Measurements from ENCODE around the gene HBM. TPM values are rescaled to one million over a fixed set of nuclear protein-coding genes. Genes with fewer than 3 reads are reported as not detected.
"Not testable (repeated sequence)": the region's sequence is repeated elsewhere in the genome, so short reads cannot be mapped to it uniquely, and the experiment has no call there.

The HBM gene
- total RNA-seq, 1 experiment from 2014 or later: not detected

- no TSS peak for BruUV-seq (replicated peaks)
- ChIA-PET CTCF (no interaction called here), POLR2A (ENCODE audit: unreplicated experiment) (interaction anchor here (0.6 kb wide), 1 partner anchor 61 kb away, joined by 7 read pairs; no protein-coding TSS in a partner anchor)
- TF ChIP-seq EZH2 (IDR thresholded peaks at IDR 0.05; ENCODE audit: low read depth) (no peak), CTCF (conservative IDR thresholded peaks at IDR 0.05) (no peak)
- Histone ChIP-seq H3K4me2 (no peak overlapping the region), H3K79me2 (ENCODE audit: low read depth) (no peaks in the 10 kb centered on the region; the same call in 1 of the 2 replicates), H3F3A (ENCODE audit: insufficient read depth, low read depth) (peaks cover 8% of the 10 kb centered on the region), H3K4me3 (no peak overlapping the region), H3K36me3 (ENCODE audit: low read depth) (peaks cover 10% of the 10 kb centered on the region; the same call in 1 of the 2 replicates), H3K27ac (no peak overlapping the region), H3K27me3 (ENCODE audit: insufficient read depth, low read depth) (no peaks in the 10 kb centered on the region), H4K20me1 (ENCODE audit: insufficient read depth) (peaks cover 29% of the 10 kb centered on the region), H2AFZ (no peak overlapping the region), H3K9me2 (ENCODE audit: insufficient read depth) (no peaks in the 10 kb centered on the region), H3K4me1 (replicated peaks; ENCODE audit: insufficient read depth) (no peaks in the 10 kb centered on the region), H3K9me3 (ENCODE audit: insufficient read depth, low read depth) (no peaks in the 10 kb centered on the region)
- DNase-seq: no peak
- intact Hi-C loops (cut with micrococcal nuclease; ENCODE audit: unreplicated experiment): no loop called here
Observed at GRCh38 chr16:120756-121155, 45.0 kb upstream of the HBM start.

DNA sequence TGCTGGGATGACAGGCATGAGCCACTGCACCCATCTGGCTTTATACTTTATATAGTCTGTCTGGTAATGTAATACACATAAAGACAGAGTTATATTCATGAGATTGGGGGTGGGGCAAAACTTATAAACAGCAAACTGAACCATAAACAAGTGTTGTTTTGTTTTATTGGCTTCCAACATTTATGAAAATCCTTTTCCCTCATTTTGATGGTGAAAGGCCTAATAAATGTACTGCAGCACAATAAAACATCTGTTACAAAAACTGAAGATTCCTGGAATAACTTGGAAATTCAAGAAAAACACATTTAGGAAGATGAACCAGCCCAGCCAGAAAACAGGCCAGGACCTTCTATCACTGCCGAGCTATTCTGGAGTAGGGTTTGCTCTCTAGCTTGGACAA lies 43.4 kb upstream of the HBM start:
- H3K79me2 ChIP-seq (ENCODE audit: low read depth): no peaks in the 10 kb centered on the region; the same call in 1 of the 2 replicates
- no peak for TF ChIP-seq EZH2 (IDR thresholded peaks at IDR 0.05; ENCODE audit: low read depth)
- no peak for DNase-seq
- no TSS peak for BruUV-seq (replicated peaks)
- H3F3A ChIP-seq (ENCODE audit: insufficient read depth, low read depth): peaks cover 8% of the 10 kb centered on the region
- intact Hi-C loops (cut with micrococcal nuclease; ENCODE audit: unreplicated experiment): no loop called here
- H3K36me3 ChIP-seq (ENCODE audit: low read depth): 0 out of 2 replicates have a peak, but pooled peaks cover 6% of the 10 kb centered on the region
- no peak overlapping the region for H3K4me3 ChIP-seq
- H3K9me2 ChIP-seq (ENCODE audit: insufficient read depth): no peaks in the 10 kb centered on the region
- ChIA-PET POLR2A (ENCODE audit: unreplicated experiment) (no interaction called here), CTCF (no interaction called here)
- no peaks in the 10 kb centered on the region for H3K9me3 ChIP-seq (ENCODE audit: insufficient read depth, low read depth)
- H3K27me3 ChIP-seq (ENCODE audit: insufficient read depth, low read depth): no peaks in the 10 kb centered on the region
- H3K4me2 ChIP-seq: no peak overlapping the region
- peaks cover 24% of the 10 kb centered on the region for H4K20me1 ChIP-seq (ENCODE audit: insufficient read depth)
- no peak overlapping the region for H3K27ac ChIP-seq
- H2AFZ ChIP-seq: no peak overlapping the region
- no peaks in the 10 kb centered on the region for H3K4me1 ChIP-seq (replicated peaks; ENCODE audit: insufficient read depth)

DNA sequence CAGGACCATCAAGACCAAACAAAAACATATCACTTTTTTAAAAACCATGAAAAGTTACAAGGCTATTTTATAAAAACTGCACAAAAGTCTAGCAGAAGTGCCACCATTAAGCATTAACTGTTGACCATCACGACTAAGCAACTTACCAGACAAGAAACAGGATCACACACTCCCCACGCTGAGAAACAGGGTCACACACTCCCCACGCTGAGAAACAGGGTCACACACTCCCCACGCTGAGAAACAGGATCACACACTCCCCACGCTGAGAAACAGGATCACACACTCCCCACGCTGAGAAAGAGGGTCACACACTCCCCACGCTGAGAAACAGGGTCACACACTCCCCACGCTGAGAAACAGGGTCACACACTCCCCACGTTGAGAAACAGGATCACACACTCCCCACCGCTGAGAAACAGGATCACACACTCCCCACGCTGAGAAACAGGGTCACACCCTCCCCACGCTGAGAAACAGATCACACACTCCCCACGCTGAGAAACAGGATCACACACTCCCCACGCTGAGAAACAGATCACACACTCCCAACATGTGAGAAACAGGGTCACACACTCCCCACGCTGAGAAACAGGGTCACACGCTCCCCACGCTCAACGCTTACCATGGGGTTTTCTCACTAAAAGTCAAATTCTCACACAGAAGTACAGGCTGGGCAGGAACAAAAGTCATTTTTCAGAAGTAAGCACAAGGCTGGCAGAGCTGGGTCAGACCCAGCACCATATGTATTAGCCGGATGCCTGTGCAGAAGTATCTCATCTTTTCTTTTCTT lies 42.0 kb upstream of the HBM start:
- H3K9me2 ChIP-seq (ENCODE audit: insufficient read depth); DNase-seq; H3F3A ChIP-seq (ENCODE audit: insufficient read depth, low read depth); BruUV-seq (replicated peaks); H3K4me3 ChIP-seq; intact Hi-C loops (cut with micrococcal nuclease; ENCODE audit: unreplicated experiment); H3K27me3 ChIP-seq (ENCODE audit: insufficient read depth, low read depth); CTCF ChIA-PET; H3K36me3 ChIP-seq (ENCODE audit: low read depth); H2AFZ ChIP-seq; H3K4me2 ChIP-seq; H3K27ac ChIP-seq; POLR2A ChIA-PET (ENCODE audit: unreplicated experiment); H3K4me1 ChIP-seq (replicated peaks; ENCODE audit: insufficient read depth); H3K79me2 ChIP-seq (ENCODE audit: low read depth); H3K9me3 ChIP-seq (ENCODE audit: insufficient read depth, low read depth): not testable (repeated sequence)
- H4K20me1 ChIP-seq (ENCODE audit: insufficient read depth): peaks cover 12% of the 10 kb centered on the region

DNA sequence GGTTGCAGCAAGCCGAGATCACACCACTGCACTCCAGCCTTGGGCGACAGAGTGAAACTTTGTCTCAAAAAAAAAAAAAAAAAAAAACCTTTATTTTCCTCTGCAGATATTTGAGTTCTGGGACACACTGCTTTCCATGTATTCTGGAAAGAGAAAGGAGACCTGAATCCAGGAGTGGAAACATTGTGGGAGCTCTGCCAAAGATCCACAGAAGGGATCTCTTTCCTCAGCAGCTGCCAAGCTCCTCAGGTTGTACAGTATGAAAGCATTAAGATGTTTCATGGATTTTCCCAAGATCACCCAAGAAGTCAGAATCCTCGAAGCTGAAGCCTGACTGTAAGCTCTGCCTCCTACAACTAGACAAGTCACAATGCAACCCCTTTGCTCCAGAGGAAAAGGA lies 40.8 kb upstream of the HBM start:
- no peak overlapping the region for H2AFZ ChIP-seq
- H3K9me3 ChIP-seq (ENCODE audit: insufficient read depth, low read depth): no peaks in the 10 kb centered on the region
- no peak overlapping the region for H3K4me3 ChIP-seq
- no peak overlapping the region for H3K4me2 ChIP-seq
- ChIA-PET CTCF (no interaction called here), POLR2A (ENCODE audit: unreplicated experiment) (no interaction called here)
- H3K4me1 ChIP-seq (replicated peaks; ENCODE audit: insufficient read depth): no peaks in the 10 kb centered on the region
- DNase-seq: no peak
- H3K27me3 ChIP-seq (ENCODE audit: insufficient read depth, low read depth): no peaks in the 10 kb centered on the region
- BruUV-seq (replicated peaks): no TSS peak
- H4K20me1 ChIP-seq (ENCODE audit: insufficient read depth): peaks cover 13% of the 10 kb centered on the region
- intact Hi-C loops (cut with micrococcal nuclease; ENCODE audit: unreplicated experiment): no loop called here
- no peaks in the 10 kb centered on the region for H3K9me2 ChIP-seq (ENCODE audit: insufficient read depth)
- no peaks in the 10 kb centered on the region for H3F3A ChIP-seq (ENCODE audit: insufficient read depth, low read depth)
- H3K36me3 ChIP-seq (ENCODE audit: low read depth): 0 out of 2 replicates have a peak, but pooled peaks cover 6% of the 10 kb centered on the region
- TF ChIP-seq EZH2 (IDR thresholded peaks at IDR 0.05; ENCODE audit: low read depth) (no peak), CTCF (conservative IDR thresholded peaks at IDR 0.05) (no peak)
- peaks cover 4% of the 10 kb centered on the region; the same call in 1 of the 2 replicates for H3K79me2 ChIP-seq (ENCODE audit: low read depth)
- H3K27ac ChIP-seq: no peak overlapping the region

Measured in PC-9 (cell line).